HCT116 (cell line): ENCODE results near the gene HHLA2.

ENCODE experiments used
- CEBPB ChIP-seq: IDR thresholded peaks from 2 replicates; pipeline ENCODE4 v1.6.1; 2012; ENCODE audit warnings: low read depth
- EGR1 ChIP-seq: IDR thresholded peaks from 2 replicates; pipeline ENCODE4 v1.6.1; 2012; ENCODE audit warnings: low read depth
- ELF1 ChIP-seq: IDR thresholded peaks from 2 replicates; pipeline ENCODE4 v1.6.1; 2012; ENCODE audit warnings: low read depth, borderline replicate concordance
- EZH2 ChIP-seq: fragments of 200-600 bp; sonication (generic); IDR thresholded peaks from 2 replicates; pipeline ENCODE4 v1.6.1; 2017; ENCODE audit warnings: antibody characterized with exemption, mixed run types
- EZH2phosphoT487 ChIP-seq: fragments of 200-600 bp; IDR thresholded peaks from 2 replicates; pipeline ENCODE4 v1.6.1; 2018; ENCODE audit warnings: antibody characterized with exemption, borderline replicate concordance
- POLR2A ChIP-seq: IDR thresholded peaks from 2 replicates; pipeline ENCODE4 v1.7.0; 2011; ENCODE audit warnings: borderline replicate concordance; ENCODE audit not compliant: insufficient read depth, insufficient read length; ENCODE audit errors: extremely low read depth
- POLR2AphosphoS5 ChIP-seq: IDR thresholded peaks from 2 replicates; pipeline ENCODE4 v1.6.1; 2011; ENCODE audit warnings: mild to moderate bottlenecking, low read depth, low read length, moderate library complexity
- RAD21 ChIP-seq: IDR thresholded peaks from 2 replicates; pipeline ENCODE4 v1.6.1; 2012; ENCODE audit warnings: low read depth, mild to moderate bottlenecking
- SIN3A ChIP-seq: IDR thresholded peaks from 2 replicates; pipeline ENCODE4 v1.6.1; 2012; ENCODE audit warnings: low read depth
- SP1 ChIP-seq: IDR thresholded peaks from 2 replicates; pipeline ENCODE4 v1.6.1; 2012; ENCODE audit warnings: low read depth
- YY1 ChIP-seq: IDR thresholded peaks from 2 replicates; pipeline ENCODE4 v1.6.1; 2011; ENCODE audit warnings: low read length, low read depth, moderate library complexity, mild to moderate bottlenecking; ENCODE audit not compliant: insufficient replicate concordance; ENCODE audit errors: extremely low read depth
- TF ChIP-seq, protein P1 (sequence below), 3 experiments: fragments of 200-600 bp in 1 of 3; sonication (generic) in 1 of 3; IDR thresholded peaks in 2 of 3; conservative IDR thresholded peaks in 1 of 3; 2 replicates each; pipeline ENCODE4 v1.5.1; 2012 to 2017; ENCODE audit warnings: low read depth in 2 of 3, low read length in 2 of 3, antibody characterized with exemption in 1 of 3, borderline replicate concordance in 1 of 3, control low read depth in 1 of 3, mild to moderate bottlenecking in 1 of 3, mixed read lengths in 1 of 3, mixed run types in 1 of 3, moderate library complexity in 1 of 3; ENCODE audit not compliant: insufficient read depth in 1 of 3
- TF ChIP-seq, protein P2 (sequence below): IDR thresholded peaks from 2 replicates; pipeline ENCODE4 v1.6.1; 2012

DNA sequence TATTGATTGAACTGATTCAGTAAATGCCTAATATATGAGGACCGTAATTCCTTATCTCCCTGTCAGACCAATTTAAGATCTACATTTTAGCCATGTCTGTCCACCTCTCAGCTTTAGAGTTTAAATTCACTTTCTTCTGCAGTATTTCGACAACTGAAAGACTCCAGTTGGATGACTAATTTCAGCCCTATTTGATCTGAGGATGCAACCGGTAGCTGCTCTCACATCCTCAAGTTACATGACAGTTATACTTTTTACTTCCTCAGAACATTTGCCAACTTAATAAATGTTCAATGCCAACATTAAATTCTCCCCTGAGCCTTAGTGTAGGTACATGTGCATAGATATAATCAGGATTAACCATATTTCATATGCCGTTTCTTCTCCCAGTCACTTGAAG lies 2.5 kb upstream of the HHLA2 start:
- TF ChIP-seq YY1 (no peak), EZH2phosphoT487 (no peak), SIN3A (no peak), POLR2AphosphoS5 (no peak), SP1 (no peak), CEBPB (no peak), POLR2A (no peak), RAD21 (no peak), EGR1 (no peak), ELF1 (no peak), EZH2 (no peak)
- TF ChIP-seq, protein P1, sequence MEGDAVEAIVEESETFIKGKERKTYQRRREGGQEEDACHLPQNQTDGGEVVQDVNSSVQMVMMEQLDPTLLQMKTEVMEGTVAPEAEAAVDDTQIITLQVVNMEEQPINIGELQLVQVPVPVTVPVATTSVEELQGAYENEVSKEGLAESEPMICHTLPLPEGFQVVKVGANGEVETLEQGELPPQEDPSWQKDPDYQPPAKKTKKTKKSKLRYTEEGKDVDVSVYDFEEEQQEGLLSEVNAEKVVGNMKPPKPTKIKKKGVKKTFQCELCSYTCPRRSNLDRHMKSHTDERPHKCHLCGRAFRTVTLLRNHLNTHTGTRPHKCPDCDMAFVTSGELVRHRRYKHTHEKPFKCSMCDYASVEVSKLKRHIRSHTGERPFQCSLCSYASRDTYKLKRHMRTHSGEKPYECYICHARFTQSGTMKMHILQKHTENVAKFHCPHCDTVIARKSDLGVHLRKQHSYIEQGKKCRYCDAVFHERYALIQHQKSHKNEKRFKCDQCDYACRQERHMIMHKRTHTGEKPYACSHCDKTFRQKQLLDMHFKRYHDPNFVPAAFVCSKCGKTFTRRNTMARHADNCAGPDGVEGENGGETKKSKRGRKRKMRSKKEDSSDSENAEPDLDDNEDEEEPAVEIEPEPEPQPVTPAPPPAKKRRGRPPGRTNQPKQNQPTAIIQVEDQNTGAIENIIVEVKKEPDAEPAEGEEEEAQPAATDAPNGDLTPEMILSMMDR (IDR thresholded peaks at IDR 0.05 in 2 of 3, conservative IDR thresholded peaks at IDR 0.05 in 1 of 3; ENCODE audit: borderline replicate concordance in 1 of 3, insufficient read depth in 1 of 3, low read depth in 2 of 3, low read length in 2 of 3) = no peak
- TF ChIP-seq, protein P2, sequence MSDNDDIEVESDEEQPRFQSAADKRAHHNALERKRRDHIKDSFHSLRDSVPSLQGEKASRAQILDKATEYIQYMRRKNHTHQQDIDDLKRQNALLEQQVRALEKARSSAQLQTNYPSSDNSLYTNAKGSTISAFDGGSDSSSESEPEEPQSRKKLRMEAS = no peak
